ENCODE data around the gene GRB10.

Gene GRB10

DNA sequence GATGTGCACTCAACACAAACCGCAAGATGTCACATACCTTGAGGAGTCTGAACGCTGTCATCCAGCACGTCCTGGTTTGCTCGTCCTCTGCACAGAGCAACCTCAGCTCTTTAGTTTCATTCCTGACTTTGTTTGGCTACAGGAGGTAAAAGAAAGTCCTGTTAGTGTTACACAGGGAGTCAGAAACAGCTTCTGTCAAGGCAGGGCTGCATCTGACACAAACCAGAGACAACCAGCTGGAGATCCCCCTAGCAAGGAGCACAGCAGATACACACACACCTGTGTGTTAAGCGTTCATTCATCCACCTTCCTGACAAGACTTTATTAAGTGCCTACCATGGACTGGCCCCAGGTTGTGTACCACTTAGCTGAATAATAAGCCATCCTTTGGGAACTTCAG is 170.0 kb downstream of the GRB10 start:
- no peak for DNase-seq (ENCODE audit: low read depth in 3 of 3)

DNA sequence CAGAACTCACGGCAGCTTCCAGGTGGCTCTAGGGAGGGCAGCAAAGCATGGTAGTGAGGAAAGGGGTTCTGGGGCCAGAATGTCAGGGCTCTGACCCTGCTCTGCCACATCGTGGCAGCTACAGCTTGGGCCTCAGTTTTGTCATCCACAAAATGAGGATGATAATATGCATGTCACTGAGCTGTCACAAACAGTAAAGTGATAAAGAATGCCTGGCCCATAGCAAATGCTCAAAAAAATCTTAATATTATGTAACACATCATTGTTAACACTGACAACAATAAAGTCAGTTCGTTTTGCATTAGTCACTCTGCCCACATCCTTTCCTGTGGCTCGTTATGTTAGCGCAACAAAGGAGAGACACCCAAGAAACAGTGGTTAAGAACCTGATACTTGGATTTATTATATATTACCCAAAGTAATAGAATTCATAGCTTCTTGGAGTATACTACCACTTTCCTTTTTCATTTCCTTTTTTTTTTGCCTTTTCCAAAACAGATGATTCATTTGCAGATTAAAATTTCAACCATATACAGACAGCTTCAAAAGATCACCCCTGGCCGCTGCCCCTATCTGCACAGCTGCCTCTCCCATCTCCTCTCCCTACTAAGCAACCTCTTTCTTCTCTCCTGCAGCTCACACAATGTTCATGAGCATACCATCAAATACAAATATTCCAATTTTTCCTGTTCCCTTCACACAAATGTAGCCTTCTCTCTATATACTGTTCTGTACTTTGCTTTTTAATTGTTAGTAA is 172.0 kb downstream of the GRB10 start:
- DNase-seq (ENCODE audit: low read depth in 3 of 3), result peak in 2 of 3 experiments; percentile 13 to 18

DNA sequence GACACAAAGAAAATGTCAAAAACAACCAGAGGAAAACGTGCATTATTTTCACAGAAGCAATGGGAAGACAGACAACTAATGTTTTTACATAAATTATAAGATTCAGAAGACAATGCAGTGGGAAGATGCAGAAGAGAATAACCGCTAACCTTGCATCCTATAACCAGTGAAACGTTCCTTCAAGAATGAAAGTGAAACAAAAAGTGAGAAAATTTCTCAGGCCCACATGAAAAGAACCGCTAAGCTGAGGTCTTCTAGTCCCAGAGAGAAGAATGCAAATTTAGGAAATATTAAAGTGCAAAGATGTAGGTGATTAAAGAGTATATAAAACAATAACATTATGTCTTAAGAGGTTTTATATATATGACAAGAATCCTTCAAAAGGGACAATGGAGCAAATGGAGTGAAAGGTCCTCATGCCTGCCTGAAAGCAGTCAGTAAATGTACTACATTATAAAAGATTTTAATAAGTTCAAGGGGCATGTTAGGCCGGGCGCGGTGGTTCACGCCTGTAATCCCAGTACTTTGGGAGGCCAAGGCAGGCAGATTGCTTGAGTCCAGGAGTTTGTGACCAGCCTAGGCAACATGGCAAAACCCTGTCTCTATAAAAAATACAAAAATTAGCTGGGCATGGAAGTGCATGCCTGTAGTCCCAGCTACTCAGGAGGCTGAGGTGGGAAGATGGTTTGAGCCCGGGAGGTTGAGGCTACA is 174.3 kb downstream of the GRB10 start:
- DNase-seq (ENCODE audit: low read depth in 3 of 3), result no peak

DNA sequence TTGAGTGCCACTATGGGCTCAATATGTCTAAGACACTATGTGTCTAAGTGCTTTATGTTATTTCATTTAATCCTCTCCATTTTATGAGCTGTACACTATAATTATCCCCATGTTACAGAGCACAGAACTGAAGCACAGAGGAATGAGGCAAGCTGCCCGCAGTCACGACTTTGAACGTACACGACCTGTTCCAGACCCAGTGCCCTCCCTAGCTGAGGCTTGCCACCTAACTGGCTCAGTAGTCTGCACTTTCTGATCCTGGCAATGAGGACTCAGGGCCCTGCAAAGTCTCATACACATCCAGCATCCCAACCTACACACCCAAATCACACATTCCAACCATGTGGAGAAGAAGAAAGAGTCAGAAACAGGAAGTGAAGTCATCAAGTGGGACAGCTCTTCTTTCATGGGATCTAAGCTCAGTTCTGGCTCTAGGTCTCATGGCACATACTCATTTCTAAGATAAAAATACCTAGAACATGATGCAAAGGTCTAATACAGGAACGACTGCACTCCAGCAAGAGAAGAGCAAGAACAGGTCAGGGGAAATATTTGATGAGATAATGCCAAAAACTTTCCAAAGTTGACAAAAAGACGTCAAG is 175.1 kb downstream of the GRB10 start:
- no peak for DNase-seq (ENCODE audit: low read depth in 3 of 3)

DNA sequence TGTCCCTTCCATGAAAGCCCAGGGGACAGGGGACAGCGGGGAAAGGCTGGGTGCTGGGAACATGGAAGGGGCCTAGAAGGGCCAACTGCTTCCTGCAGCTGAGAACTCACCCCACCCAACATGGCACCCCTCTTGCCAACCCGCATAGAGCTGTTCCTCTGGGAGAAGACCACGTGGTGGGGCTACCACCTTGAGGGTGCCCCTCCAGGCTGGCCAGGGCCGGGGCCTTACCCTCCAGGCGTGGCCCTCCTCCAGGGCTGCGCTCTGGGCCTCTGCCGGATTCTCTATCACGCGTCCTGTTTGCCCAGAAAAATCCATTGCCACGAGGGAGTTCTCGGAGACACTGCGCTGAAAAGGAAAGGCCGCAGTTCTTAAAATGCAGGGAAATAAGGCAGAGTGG is 177.6 kb downstream of the GRB10 start:
- DNase-seq (ENCODE audit: low read depth in 3 of 3), result no peak

DNA sequence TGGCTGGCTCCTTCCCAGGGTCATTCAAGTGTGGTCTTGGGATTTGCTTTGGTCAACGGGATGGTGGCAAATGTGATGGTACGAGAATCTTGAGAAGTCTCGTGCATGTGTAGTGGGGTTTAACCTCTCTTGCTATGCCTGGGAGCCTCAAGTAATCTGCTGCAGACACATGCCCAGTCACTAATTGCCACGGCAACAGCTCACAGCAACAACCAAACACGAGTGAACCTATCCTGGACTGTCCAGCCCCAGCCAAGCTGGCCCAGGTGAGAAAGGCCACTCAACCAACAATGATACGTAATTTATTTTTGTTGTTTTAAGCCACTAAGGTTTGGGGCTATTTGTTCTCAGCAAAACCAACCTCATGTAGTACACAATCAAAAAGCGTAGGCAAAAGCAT is 179.4 kb downstream of the GRB10 start:
- no peak for DNase-seq (ENCODE audit: low read depth in 3 of 3)

DNA sequence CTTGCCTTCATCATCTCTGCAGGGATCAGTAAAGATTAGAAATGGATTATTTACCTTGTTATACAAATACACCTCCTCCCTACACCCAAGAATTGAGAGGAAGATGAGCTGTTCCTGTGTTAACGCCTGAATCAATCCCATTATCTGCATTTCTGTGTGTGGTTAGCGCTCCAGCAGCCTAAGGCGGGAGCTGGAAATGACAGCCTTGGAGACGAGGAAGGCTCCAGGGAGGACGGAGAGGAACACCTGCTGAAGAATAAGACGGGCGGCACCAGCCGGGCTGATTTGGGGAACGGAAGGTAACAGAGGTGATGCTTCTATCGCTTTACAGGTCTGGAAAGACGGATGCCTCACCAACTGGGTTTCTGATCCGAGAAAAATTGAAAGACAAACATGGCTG is 183.3 kb downstream of the GRB10 start:
- no peak for DNase-seq (ENCODE audit: low read depth in 3 of 3)

DNA sequence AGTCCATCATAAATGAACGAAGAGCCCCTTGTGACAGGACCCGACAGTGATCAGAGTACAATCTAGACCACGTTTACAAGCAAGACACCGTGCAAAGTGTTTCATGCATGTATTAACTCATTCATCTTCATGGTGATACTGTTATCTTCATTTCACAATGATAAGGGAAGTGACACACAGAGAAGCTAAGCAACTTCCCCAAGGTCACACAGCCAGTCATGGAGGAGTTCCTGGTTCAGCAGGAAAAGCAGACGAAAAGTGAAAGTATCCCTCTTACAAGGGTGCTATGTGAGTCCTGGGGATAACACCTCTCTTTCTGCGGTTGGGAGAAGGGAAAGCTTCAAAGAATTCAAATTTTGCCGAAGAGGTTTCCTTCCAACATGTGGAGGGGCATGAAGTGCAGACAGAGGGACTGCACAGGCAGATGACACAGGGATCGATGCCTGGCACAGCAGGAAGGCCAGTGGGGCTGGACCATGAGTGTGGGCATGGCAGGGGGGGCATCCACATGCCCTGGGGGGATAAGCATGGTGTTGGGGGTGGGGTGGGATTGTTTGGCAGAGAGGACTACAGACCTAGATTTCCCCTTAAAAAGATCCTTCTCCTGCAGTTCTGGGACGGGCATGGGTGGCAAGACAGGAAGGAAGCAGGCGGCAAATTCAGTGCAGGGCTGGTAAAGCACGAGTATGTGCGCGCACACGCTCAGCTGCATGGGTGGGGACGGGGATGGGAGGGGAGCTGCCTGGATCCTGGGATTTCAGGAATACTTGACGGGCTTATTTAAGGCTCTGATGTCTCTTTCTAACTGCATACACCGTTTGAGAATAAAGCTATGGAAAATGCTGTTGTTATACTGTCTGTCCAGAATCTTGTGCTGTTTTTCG is 184.0 kb downstream of the GRB10 start:
- DNase-seq (ENCODE audit: low read depth in 3 of 3), result no peak

DNA sequence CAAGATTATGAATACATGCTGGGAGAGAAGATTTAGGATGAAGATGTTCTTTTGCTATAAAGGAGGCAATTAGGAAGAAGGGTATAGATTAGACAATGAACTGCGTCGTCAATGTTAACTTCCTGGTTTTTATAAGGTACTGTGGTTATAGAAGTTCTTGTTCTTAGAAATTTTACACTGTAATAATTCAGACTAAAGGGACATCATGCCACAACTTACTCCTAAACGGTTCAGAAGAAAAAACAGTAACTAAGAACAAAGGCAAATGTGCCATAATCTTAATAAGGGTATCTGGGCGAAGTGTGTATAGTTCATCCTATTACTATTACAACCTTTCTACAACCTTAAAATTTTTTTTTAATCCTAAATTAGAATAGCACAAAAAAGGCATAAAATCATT is 186.2 kb downstream of the GRB10 start:
- no peak for DNase-seq (ENCODE audit: low read depth in 3 of 3)

DNA sequence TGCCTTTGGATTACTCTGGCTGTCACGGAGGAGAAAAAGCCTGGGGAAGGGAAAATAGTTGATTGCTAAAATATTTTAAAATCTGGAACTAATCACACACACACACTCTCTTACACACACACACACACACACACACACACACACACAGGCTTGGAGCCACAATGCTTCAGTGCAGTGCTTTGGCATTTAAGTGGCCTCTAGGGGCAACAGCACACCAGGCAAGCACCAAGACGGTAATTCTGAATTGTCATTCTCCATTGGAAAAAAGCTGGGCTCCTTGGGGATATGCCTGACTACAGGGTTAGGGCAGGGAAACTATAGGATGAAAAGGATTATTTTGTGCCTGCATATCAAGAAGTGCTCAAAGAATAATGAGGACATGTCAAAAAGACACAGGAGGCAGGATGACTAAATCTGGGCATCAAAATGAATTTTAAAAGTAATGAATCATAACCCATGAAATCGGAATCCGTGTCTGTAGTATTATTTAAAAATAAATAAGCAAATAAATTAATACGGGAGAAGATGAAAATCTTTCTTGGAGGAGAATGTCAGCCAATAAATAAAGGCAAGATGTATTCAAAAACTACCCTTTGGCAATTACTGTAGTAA is 187.1 kb downstream of the GRB10 start:
- no peak for DNase-seq (ENCODE audit: low read depth in 3 of 3)

DNA sequence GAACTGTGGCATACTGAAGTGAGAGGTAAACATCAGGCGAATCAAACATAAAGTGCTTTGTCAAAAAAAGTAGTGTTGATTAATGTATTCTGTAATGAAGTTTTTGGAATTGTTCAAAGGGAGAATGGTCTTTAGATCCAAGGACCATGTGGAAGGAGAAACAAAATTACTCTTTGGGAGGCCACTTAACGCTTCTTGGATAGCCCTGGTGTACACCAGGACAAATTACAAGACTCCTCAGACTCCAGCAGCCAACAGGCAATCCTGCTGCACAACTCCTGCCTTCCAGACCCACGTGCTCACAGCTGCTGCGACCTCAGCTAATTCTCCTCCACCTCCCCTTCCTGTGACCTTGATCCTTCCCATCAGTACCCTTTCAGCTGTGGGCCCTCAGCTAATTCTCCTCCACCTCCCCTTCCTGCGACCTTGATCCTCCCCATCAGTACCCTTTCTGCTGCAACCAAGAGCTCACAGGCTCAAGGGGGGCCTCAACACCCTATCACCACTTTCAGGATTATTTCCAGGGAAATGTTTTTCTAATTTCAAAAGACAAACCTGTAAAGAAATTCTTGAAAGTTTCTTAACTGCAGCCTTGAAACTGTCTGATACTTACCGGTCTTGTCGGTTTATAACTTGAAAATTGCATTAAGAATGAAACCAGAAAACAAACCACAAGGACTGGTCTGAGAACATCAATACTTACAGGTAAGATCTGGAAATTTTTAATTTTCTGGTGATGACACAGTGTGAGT is 187.8 kb downstream of the GRB10 start:
- DNase-seq (ENCODE audit: low read depth in 3 of 3), result no peak

DNA sequence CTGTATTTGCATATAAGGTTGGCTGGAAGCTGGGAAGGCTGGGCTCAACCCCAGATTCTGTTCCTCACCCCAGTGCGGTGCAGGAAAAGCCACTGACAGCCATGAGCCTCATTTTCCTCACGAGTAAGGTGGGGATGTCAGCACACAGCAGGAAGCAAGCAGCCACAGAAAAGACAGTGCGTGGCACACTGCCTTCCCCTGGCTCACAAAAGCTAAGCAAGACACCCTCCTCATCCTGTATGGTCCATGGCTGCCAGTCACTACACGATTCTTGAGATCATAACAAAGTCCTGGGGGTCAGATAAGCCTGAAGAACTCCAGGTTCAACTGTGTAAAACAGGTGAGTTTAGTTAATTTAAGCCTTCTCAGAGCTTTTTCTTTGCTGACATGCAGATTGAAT is 188.6 kb downstream of the GRB10 start:
- DNase-seq (ENCODE audit: low read depth in 3 of 3), result no peak

DNA sequence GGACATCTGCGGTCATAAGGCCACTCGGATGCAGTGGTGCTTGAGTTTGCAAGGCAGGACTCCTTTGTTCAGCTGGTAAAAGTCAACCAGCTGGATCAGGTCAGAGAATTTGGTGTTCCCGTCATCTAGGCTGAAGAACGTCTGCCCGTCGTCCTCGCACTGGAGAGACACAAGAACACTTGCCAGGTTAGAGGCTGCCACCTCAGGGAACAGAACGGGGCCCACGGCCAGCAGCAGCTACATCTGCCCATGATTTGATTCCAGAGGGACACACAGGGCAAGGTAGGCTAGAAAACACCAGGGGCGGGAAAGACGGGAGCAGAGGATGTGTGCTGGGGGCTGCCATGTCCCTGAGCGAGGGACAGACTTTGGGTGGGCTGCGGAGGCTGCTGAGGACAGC is 189.8 kb downstream of the GRB10 start:
- DNase-seq (ENCODE audit: low read depth in 3 of 3), result no peak

DNA sequence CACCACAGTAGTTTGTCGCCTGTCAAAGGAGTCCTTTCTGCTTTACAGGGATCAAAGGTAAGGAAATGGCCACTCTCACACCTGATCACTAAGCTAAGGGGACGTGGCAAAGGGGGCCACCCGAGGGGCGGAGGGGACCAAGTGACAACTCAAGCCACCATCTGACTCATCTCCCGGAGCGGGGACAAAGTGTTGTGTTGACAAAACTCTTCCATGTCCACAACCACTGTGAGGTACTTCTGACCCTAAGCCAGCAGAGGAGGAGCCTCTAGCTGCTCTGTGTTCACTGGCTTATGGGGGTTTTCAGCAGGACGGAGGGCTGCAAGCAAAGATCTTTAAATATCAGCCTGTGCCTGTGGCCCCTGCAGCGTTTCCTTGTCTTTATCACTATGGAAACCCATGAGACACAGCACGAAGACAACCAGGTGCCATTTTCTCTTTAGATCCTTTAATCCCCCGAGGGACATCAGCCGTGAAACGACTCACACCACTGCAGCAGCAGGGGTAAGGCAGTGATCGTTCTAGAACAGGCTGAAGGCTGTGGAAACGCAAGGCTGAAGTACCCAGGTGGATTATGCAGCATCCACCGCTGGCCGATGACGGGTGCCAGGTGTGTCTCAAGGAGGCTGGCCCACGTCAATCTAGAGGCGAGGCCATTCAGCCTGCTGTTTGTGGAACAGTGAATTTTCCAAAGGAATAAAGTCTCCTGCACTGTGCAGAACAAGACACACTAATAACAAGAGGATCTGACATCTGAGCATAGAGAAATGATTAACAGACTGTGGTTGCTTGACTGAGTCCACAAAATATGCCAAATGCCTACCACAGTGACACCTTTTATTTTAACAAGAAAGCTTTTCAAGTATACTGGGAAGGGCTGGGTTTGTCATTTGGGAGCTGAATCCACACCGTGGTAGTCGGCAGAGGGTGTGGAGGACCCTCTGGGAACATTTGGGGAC is 190.9 kb downstream of the GRB10 start:
- DNase-seq (ENCODE audit: low read depth in 3 of 3), result no peak

DNA sequence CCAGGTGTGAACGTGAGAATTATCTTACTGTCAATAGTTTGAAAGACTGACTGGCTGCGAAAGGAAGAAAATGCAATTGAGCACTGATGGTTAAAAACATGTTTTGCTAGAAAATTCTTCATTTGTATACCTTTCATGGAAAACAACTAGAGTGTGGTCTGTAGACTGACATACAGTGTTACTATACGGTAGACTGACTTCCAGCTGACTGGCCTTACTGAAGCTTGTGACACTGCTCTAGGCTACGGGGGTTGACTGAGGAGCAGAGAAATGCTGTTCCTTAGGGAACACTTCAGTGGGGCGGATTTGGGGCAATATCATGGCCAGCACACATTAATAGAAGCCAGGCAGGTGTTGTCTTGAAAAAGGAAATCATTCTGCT is 191.6 kb downstream of the GRB10 start:
- DNase-seq (ENCODE audit: low read depth in 3 of 3), result no peak

DNA sequence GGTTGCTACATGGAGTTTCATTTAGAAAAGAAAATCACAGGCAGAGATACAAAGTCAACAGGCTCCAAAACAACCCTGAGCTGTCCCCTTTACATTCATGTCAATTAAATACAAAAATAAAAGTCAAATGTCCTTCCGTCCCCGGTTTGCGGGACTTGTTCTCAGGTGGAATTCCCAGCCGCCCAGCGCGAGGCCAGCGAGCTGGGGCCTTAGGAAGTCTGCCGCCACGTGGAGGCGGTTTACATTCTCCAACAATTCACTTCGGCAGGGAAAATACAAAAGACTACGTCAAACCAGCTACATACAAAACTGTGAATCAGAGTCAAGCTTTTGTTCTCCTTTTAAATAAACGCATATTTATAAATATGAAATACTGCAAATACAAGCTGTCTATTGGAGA is 192.2 kb downstream of the GRB10 start:
- DNase-seq (ENCODE audit: low read depth in 3 of 3), result no peak

DNA sequence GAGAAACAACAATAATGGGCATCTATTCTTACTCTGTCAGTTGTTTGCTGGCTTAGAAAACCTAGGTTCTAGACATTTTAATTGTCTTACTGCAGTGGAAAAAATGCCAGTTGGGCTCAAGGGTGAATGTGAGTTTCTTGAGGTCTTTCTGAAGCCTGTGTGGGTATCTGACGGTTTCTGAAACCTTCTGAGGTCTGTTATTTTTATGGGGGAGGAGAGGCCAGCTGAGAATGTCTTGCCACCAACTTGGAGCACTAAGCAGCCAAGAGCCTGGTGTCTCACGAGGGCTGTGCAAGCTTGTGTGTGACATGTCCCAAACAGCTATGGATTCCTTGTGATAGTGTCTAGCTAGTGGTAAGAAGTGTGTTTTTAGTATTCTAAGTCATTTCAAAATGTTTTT is 193.3 kb downstream of the GRB10 start:
- no peak for DNase-seq (ENCODE audit: low read depth in 3 of 3)

DNA sequence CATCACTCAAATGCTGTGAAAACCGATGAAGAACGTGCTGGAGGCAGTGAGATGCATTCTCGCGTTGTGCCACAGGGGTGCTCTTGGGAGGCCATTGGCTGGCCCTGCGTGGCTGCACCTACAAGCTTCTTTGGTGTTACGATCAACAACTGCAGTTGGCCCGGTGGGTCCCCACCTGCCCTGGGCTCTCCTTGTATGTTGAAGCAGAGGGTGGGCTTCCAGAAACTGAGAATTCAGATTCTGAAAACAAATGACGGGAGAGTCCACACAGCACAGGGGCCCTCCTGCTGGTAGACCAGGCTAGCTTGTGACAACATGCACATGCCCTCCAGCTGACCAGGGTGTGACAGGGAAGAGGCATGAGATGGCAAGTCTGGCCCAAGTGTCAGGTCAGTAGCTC is 193.8 kb downstream of the GRB10 start:
- no peak for DNase-seq (ENCODE audit: low read depth in 3 of 3)

DNA sequence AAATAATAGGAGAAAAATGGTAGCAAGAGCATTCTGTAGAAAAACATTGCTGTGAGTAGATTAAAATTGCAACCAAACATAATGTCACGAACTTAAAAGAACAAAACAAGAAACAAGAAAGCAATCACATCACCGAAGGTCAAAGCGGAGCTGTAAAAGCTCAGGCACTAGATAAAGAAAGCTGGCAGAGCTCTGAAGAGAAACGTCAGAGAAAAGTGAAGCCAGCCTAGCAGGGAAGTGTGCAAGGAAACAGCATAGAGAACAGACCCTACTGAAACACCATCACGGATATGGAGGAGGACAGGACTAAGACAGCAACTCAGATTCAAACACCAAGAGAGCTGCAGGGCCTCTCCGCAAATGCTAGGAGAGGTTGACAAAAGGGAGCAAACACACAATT is 195.0 kb downstream of the GRB10 start:
- DNase-seq (ENCODE audit: low read depth in 3 of 3), result no peak

Data from stimulated activated CD4-positive, alpha-beta T cell treated with anti-CD3 and anti-CD28 coated beads, TNF-alpha, amount 100 ng/mL, for 4 hours (primary cell).